ENCODE measurements around the gene CPNE4.

- TF ChIP-seq CTCF (conservative IDR thresholded peaks at IDR 0.05; ENCODE audit: low read length) (no peak), EZH2phosphoT487 (IDR thresholded peaks at IDR 0.05; ENCODE audit: borderline replicate concordance) (no peak)
These were observed 151.7 kb downstream of the CPNE4 start for GRCh38 chr3:131883086-131883485.
